HG02798 (cell line): ENCODE measurements around the gene ZNF200.
"Not testable (repeated sequence)": the region's sequence is repeated elsewhere in the genome, so short reads cannot be mapped to it uniquely, and the experiment has no call there.

Source experiments
- ATAC-seq: cut with Tn5 transposase; IDR thresholded peaks from one replicate; pipeline ENCODE4 v1.9.1; 2021; ENCODE audit warnings: mild to moderate bottlenecking; ENCODE audit not compliant: unreplicated experiment, poor library complexity

Gene ZNF200, protein sequence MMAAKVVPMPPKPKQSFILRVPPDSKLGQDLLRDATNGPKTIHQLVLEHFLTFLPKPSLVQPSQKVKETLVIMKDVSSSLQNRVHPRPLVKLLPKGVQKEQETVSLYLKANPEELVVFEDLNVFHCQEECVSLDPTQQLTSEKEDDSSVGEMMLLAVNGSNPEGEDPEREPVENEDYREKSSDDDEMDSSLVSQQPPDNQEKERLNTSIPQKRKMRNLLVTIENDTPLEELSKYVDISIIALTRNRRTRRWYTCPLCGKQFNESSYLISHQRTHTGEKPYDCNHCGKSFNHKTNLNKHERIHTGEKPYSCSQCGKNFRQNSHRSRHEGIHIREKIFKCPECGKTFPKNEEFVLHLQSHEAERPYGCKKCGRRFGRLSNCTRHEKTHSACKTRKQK

DNA sequence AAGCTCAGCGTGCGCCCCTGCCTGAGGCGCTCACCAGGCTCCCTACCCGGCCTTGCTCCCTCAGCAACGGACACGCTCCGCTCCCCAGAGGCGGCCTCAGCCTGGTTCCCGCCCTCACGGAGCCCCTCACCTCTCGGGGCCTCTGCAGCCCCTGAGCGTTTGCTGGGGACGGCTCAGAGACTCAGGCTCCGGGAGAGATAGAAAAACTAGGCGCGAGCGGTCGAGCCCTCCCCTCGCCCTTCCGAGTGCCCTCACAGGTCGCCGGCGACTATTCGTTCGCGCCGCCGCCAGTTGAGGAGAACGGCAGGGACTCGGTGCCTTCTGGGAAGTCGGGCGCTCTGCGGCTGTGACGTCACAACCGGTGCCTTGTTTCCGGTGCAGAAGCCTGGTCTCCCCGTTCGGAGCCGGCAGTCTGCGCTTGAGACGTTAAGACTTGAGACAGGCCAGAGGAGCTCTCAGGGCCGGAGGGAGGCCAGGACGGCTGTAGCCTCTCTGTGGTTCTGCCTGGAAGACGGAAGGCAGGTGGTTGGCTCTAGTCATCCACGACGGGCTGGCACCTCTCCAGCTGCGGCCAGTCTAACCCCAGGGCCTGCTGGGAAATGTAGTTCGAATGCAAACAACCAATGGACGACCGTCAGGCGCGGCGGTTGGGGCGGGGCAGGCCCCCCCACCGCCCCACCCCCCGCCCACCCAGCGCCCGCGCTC, at the start of gene ZNF200:
Gene ZNF200, minus strand, starts transcription at position 302 of the 705 bp plus-strand sequence. CDS start 1,403 bp downstream, outside the sequence.
- ATAC-seq: peak; percentile 94

DNA sequence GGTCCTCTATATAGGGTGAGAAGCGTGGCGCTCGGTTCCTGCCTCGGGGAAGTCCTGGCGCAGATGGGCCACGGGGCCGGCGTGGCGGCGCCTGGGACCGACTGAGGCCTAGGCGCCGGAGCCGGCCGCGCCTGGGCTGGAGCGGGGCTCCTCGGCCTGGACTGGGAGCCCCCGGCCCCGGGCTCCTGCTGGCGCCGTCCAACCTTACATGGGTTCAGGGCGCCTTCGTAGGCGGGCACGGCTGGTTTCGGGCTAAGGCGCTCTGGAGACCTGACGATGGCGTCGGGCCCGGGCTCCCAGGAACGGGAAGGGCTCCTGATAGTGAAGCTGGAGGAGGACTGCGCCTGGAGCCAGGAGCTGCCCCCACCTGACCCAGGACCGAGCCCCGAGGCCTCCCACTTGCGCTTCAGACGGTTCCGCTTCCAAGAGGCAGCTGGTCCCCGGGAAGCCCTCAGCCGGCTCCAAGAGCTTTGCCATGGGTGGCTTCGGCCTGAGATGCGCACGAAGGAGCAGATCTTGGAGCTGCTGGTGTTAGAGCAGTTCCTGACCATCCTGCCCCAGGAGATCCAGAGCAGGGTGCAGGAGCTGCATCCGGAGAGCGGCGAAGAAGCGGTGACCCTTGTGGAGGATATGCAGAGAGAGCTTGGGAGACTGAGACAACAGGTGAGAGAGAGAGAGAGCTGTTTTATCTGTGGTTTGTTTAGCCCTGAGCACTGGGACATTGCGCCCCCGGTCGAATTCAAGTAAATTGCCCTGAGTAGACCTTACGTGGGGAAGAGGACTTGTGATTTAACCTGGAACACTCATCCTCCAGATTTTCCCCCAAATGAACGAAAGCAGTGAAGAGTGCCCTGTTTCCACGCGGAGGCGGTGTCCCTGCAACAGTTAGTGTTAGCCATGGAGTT, 48.8 kb upstream of the ZNF200 start:
- no peak for ATAC-seq

DNA sequence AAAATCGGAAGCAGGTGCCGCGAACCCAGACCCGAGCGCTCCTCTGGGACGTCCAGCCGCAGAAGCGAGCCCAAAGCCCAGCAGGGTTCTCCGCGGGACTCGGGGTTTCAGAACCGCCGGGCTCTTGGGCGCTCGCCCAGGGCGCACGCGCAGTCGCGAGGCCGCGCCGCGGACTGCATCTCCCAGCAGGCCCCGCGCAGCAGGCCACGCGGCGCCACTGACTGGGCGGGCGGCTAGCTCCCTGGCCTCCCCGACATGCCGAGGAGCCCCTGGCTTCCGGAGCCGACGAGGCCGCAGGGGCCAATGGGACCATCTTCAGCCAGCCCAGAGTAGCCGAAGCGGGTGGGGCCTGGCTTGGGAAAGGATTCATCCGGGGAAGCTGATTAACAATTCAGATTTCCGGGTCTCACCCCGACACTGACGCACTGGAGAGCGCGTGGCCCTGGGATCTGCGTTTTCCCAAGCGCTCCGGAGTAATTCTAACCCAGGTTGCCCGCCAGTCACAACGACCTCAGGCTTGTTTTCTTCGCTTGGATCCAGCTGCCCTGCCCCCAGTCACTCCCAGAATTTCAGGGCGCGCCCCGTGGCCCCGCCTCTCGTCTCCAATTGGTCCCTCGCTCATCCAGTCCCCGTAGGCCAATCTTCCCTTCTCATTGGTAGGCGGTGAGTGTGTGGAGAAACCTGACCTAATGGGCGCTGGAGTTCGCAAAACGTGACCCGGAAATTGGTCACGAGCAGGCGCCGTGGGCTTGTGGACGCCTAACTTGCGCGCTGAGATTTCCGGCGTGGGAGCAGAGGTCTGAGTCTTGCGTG, 48.0 kb upstream of the ZNF200 start, which contains the start of gene ZNF263:
Gene ZNF263, plus strand, starts transcription at position 762 of the 813 bp plus-strand sequence. CDS start 328 bp downstream, outside the sequence.
- ATAC-seq: peak; percentile 84

GRCh38 chr16:3282103-3282729, 47.3 kb upstream of the ZNF200 start:
- ATAC-seq: peak; percentile 19

- ATAC-seq: no peak
Observed at GRCh38 chr16:3281222-3281820, 46.4 kb upstream of the ZNF200 start.

GRCh38 chr16:3276679-3277078, 41.7 kb upstream of the ZNF200 start:
- no peak for ATAC-seq

GRCh38 chr16:3274947-3275346, 40.0 kb upstream of the ZNF200 start:
- no peak for ATAC-seq

- no peak for ATAC-seq
Observed at GRCh38 chr16:3274490-3274889, 39.5 kb upstream of the ZNF200 start.

GRCh38 chr16:3271281-3271680, 36.3 kb upstream of the ZNF200 start:
- ATAC-seq: not testable (repeated sequence)

DNA sequence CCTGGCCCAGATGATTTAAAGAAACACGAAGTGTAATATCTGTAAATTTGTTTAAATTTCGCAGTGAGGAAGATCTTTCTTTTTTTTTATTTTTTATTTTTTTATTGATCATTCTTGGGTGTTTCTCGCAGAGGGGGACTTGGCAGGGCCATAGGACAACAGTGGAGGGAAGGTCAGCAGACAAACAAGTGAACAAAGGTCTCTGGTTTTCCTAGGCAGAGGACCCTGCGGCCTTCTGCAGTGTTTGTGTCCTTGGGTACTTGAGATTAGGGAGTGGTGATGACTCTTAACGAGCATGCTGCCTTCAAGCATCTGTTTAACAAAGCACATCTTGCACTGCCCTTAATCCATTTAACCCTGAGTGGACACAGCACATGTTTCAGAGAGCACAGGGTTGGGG, 35.8 kb upstream of the ZNF200 start:
- ATAC-seq: not testable (repeated sequence)

GRCh38 chr16:3268294-3268693, 33.3 kb upstream of the ZNF200 start:
- no peak for ATAC-seq

GRCh38 chr16:3266873-3267537, 32.0 kb upstream of the ZNF200 start:
- no peak for ATAC-seq

GRCh38 chr16:3264137-3265036, 29.4 kb upstream of the ZNF200 start:
- peak; percentile 89 for ATAC-seq

DNA sequence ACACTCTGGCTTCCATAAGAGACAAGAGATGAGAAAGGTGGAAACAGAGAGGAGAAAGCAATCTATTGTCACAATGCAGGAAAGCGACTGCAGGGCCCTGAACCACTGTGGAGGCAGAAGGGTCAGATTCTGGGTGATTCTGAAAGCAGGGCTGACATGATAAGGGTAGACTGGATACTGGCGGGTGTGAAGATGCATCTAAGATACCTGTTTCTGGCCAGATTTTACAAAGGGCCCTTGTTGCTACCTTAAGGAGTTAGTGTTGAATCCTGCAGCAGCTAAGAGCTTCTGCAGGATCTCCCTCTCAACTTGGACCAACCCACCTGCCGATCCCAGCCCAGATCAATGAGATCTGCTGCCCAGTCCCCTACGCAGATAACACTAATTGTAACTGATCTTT, 27.6 kb upstream of the ZNF200 start:
- no peak for ATAC-seq

DNA sequence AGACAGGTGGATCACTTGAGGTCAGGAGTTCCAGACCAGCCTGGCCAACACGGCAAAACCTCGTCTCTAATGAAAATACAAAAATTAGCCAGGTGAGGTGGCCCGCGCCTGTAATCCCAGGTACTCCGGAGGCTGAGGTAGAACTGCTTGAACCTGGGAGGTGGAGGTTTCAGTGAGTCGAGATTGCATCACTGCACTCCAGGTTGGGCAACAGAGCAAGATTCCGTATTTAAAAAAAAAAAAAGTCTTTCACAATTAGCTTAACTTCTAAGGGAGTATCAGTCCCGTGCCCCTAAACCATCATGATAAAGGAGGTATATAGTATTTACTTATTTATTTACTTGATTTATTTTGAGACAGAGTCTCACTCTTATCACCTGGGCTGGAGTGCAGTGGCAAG, 24.9 kb upstream of the ZNF200 start:
- no peak for ATAC-seq

GRCh38 chr16:3256866-3257465, 22.0 kb upstream of the ZNF200 start:
- no peak for ATAC-seq
